NCI-H2107 treated with DMSO at 0.1 percent for 48 hours (cell line): Measurements from ENCODE around the gene BMPR2.
"Not testable (repeated sequence)": the region's sequence is repeated elsewhere in the genome, so short reads cannot be mapped to it uniquely, and the experiment has no call there.

Experiments
- DNase-seq: peaks from one replicate; lab custom pipeline; 2025; ENCODE audit not compliant: unreplicated experiment; lab: John Stamatoyannopoulos, UW

BMPR2 gene

DNA sequence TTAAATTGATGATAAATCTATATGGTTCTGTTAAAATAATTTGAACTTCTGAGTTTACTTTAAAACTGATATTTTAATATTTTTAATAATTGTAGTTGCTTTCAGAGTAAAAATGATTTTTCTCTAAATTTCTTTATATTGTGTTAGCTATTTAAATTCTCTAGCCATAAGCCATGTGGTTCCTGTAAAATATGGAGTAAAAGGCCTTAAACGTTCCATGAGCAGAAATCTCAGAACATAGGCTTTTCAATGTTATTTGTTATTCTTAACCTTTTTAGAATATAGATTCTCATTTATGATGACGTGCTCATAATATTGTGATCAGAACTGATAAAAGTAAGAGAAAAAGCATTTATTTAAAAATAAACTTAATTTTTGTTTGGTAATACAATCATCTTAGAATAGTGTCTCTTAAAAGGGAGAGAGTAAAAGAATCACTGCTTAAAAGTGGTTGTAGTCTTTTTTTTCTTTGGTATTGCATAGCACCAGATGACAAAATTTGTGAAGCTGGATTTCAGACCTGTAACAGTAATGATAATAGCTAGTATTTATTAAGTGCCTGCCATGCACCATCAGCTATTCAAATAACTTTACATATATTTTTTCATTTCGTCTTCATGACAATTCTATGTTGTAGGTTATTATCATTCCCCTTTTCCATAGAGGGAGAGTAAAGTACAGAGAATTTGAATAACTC is 2.7 kb downstream of the BMPR2 start:
- no peak for DNase-seq

DNA sequence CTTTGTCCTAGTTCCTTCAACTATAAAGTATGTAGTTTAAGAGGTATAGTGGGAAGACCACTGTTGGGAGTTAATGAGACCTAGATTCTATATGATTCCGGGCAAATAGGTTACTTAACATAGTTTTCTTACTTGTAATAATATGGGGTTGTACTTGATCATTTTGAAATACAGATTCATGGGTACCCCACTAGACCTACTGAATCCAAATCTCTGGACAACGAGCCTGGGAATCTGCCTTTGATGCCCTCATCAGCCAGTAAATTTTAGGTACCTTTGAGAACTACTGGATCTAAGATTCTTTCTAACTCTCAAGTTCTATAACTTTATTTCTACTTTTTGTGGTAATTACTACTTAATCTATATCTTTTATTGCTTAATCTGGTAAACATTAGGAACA is 6.6 kb downstream of the BMPR2 start:
- no peak for DNase-seq

DNA sequence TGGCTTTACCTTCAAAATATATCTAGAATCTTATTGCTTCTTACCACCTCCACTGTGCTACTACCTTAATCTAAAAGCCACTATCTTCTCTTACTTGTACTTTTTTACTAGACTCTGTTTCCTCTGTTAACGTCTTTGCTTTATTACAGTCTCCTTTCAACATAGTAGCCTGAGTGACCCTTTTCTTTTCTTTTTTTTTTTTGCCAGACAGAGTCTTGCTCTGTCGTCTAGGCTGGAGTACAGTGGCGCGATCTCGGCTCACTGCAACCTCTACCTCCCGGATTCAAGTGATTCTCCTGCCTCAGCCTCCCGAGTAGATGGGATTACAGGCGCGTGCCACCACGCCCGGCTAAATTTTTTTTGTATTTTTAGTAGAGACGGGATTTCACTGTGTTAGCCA is 10.4 kb downstream of the BMPR2 start:
- DNase-seq, result not testable (repeated sequence)

GRCh38 chr2:202387608-202388342 is 11.6 kb downstream of the BMPR2 start:
- no peak for DNase-seq

GRCh38 chr2:202400941-202401340 is 24.8 kb downstream of the BMPR2 start:
- no peak for DNase-seq

DNA sequence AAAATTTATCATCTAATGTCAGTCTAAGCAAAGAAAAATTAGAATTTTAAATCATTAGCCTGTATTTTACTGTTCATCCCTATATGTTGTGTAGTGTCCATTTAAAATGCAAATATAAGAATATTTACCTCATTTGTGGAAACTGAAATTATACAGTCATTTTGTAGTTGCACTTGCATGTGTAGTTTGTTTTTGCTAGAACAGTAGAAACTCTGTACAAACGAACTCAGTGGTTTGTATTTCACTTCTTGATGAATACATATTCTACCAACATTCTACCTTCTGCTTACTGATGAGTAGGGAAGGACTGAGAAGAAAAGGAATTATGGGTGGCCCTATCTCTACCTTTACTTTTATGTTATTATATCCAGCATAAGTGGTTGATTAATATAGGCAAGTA is 29.7 kb downstream of the BMPR2 start:
- no peak for DNase-seq

GRCh38 chr2:202406445-202406978 is 30.4 kb downstream of the BMPR2 start:
- DNase-seq, result no peak

DNA sequence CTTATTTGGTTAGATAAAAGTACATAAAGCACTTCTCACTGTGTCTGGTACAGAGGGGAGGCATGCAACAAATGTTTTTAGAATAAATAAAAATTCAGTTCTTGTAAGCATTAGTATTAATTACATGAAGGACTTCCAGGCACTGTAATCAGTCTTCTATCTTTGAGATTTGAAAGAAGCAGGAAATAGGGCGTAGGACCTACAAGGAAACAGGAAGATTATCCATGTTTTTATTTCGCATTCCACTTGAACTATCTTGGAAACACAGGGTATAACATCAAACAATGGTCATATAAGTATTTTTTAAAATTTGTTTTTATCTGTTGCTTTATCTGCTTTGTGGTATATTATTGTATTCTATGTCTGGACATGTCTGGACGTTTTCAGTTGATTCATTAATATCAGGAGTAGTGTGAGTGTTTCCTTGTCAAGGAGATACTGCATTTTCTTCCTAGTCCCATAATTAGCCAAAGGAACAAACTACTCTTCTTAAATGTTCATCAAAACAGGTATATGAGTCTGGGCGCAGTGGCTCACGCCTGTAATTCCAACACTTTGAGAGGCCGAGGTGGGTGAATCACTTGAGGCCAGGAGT is 32.5 kb downstream of the BMPR2 start:
- DNase-seq, result no peak

DNA sequence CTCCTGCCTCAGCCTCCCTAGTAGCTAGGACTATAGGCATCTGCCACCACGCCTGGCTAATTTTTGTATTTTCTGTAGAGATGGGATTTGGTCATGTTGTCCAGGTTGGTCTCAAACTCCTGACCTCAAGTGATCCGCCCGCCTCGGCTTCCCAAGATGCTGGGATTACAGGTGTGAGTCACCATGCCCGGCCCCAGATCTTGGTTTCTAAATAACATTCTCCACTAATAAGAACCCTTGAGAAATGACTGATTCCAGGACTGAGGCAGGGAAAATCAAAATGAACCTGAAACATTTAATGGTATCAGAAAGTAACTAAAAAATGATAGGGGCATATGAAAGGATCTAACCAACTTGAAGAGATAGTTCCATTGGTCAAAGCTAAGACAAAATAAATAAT is 34.0 kb downstream of the BMPR2 start:
- no peak for DNase-seq

DNA sequence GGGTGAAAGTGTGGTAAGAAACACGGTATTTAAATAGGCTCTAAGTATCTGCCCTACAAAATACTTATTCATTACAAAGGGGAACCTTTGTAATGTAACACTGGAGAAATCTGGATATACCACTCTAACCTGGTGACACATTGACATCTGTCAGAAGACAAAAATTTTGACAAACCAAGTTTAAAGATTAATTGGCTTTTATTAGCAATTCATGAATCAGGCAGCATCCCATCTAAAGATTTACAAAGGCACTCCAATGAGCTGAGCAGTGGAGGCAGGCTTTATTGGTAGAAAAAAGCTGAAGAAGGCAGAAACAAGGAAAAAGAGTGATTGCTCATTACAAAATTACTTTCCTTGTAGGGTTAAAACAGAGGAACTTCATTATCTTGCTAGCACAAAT is 35.0 kb downstream of the BMPR2 start:
- no peak for DNase-seq

- DNase-seq, result no peak
Observed at GRCh38 chr2:202418027-202418426, 41.9 kb downstream of the BMPR2 start.

- DNase-seq, result no peak
Observed at GRCh38 chr2:202418511-202418910, 42.4 kb downstream of the BMPR2 start.

GRCh38 chr2:202423139-202423538 is 47.0 kb downstream of the BMPR2 start:
- no peak for DNase-seq

- no peak for DNase-seq
Observed at GRCh38 chr2:202425036-202425435, 48.9 kb downstream of the BMPR2 start.

DNA sequence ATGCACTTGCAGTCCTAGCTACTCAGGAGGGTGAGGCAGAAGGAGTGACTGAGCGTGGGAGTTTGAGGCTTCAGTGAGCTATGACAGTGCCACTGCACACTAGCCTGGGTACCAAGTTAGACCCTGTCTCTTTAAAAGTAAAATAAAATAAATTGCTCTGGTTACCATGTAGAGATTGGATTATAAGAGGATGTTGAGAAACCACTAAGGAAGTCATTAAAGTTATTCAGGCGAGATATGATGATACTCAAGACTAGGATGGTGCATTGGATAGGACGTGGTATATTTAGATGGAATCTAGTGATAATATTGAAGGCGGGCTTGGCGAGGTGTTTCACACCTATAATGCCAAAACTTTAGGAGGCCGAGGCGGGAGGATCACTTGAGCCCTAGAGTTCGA is 50.6 kb downstream of the BMPR2 start:
- no peak for DNase-seq

GRCh38 chr2:202429164-202429980 is 53.2 kb downstream of the BMPR2 start:
- no peak for DNase-seq

GRCh38 chr2:202432776-202433175 is 56.6 kb downstream of the BMPR2 start:
- DNase-seq, result no peak

GRCh38 chr2:202434472-202434871 is 58.3 kb downstream of the BMPR2 start:
- DNase-seq, result no peak

- no peak for DNase-seq
Observed at GRCh38 chr2:202436626-202437025, 60.5 kb downstream of the BMPR2 start.

GRCh38 chr2:202440117-202440516 is 64.0 kb downstream of the BMPR2 start:
- DNase-seq, result not testable (repeated sequence)

- DNase-seq, result no peak
Observed at GRCh38 chr2:202442882-202443281, 66.8 kb downstream of the BMPR2 start.
